Endothelial cell (in vitro differentiated cells): ENCODE measurements around the gene EVPL. TPM values are rescaled to one million over a fixed set of nuclear protein-coding genes. Genes with fewer than 3 reads are reported as not detected.

Experiments used
- DNase-seq: peaks from one replicate; pipeline ENCODE4 v3.0.0; 2021; ENCODE audit warnings: low spot score
- H3K27ac Mint-ChIP-seq: one replicate; pipeline ENCODE4 v1.8.0; 2021; ENCODE audit warnings: mixed read lengths, inconsistent platforms; ENCODE audit not compliant: unreplicated experiment
- H3K27me3 Mint-ChIP-seq: one replicate; pipeline ENCODE4 v1.8.0; 2021; ENCODE audit warnings: mild to moderate bottlenecking, moderate library complexity, mixed read lengths, inconsistent platforms; ENCODE audit not compliant: unreplicated experiment
- H3K36me3 Mint-ChIP-seq: one replicate; pipeline ENCODE4 v1.8.0; 2021; ENCODE audit warnings: mild to moderate bottlenecking, low read depth, mixed read lengths, inconsistent platforms; ENCODE audit not compliant: unreplicated experiment
- H3K4me1 Mint-ChIP-seq: one replicate; pipeline ENCODE4 v1.8.0; 2021; ENCODE audit warnings: mild to moderate bottlenecking, mixed read lengths, inconsistent platforms; ENCODE audit not compliant: unreplicated experiment
- H3K4me3 Mint-ChIP-seq: one replicate; pipeline ENCODE4 v1.8.0; 2021; ENCODE audit warnings: mild to moderate bottlenecking, mixed read lengths, inconsistent platforms; ENCODE audit not compliant: unreplicated experiment
- H3K9me3 Mint-ChIP-seq: one replicate; pipeline ENCODE4 v1.8.0; 2021; ENCODE audit warnings: mixed read lengths, inconsistent platforms; ENCODE audit not compliant: unreplicated experiment
- total RNA-seq: library from RNA; stranded (reverse); fragmentation: NEBNext Ultra II Directional; extraction: Animal tissue kit (Norgen Biotek cat#: 25700); gene quantifications from one replicate; pipeline ENCODE4 v1.2.1, GENCODE V29; 2021; ENCODE audit not compliant: unreplicated experiment
- TF ChIP-seq, protein P1 (sequence below): fragments of 200-600 bp; sonication (generic); IDR thresholded peaks from one replicate; pipeline ENCODE4 v1.5.0; 2021; ENCODE audit warnings: antibody characterized with exemption; ENCODE audit not compliant: unreplicated experiment

Gene EVPL
- total RNA-seq, 1 donor from 2014 or later: not detected

DNA sequence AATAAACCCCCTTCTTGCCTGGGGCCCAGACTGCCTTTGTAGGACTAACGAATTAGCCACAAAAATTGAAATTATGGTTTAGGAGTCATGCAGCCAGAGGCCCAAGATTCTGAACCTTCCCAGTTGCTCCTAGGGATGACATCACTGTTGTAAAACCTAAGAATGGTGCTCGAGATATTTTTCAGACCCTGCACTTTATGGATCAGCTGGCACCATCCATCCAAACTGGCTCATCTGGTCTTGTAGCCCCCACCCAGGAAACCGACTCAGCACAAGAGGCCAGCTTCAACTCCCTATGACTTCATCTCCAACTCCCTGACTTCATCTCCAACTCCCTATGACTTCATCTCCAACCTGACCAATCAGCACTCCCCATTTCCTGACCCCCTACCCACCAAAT is 10.9 kb upstream of the EVPL start:
- H3K4me1 Mint-ChIP-seq: peaks cover 4% of the 10 kb centered on the region
- peaks cover 30% of the 10 kb centered on the region for H3K36me3 Mint-ChIP-seq
- H3K27ac Mint-ChIP-seq: no peak overlapping the region

DNA sequence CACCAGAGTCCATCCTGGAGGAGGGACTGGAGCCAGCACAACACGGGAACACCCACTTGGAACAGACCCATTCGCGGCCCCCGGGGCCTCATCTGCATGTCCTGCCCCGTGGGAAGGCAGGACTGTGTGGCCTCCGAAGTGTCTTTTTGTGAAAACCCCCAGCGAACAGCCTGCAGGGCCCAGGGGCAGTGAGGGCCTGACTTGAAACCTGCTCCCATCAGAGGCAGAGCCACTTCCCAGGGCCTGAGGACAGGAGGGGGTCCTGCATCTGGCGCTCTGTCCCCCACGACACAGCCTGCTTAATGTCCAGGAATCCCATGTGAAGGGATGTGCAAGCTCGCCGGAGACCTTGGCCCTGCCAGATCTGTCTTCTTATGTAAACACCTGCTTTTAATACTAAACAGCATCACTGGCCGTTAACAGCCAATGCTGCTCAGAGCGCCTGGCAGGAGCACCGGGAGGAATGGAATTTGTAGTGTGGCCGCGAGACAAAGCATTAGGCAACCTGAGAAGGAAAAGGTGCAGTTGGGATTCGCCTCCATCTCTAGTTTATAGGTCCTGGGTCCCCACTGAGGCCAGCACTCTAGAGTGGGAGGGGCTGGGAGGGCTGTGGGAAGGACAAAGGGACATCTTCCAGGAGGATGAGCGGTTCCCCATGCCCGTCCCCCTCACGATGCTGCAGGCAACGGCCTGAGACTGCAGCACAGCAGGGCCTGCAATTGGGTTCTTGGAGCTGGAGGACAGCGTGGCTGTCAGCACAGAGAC is 9.6 kb upstream of the EVPL start:
- DNase-seq: no peak
- H3K4me3 Mint-ChIP-seq: no peak overlapping the region
- H3K27ac Mint-ChIP-seq: no peak overlapping the region

More for the DNA sequence above, 10.9 kb upstream of the EVPL start:
- Mint-ChIP-seq H3K9me3 (no peaks in the 10 kb centered on the region), H3K4me3 (no peak overlapping the region), H3K27me3 (peaks cover 6% of the 10 kb centered on the region)
- DNase-seq: no peak
- TF ChIP-seq, protein P1, sequence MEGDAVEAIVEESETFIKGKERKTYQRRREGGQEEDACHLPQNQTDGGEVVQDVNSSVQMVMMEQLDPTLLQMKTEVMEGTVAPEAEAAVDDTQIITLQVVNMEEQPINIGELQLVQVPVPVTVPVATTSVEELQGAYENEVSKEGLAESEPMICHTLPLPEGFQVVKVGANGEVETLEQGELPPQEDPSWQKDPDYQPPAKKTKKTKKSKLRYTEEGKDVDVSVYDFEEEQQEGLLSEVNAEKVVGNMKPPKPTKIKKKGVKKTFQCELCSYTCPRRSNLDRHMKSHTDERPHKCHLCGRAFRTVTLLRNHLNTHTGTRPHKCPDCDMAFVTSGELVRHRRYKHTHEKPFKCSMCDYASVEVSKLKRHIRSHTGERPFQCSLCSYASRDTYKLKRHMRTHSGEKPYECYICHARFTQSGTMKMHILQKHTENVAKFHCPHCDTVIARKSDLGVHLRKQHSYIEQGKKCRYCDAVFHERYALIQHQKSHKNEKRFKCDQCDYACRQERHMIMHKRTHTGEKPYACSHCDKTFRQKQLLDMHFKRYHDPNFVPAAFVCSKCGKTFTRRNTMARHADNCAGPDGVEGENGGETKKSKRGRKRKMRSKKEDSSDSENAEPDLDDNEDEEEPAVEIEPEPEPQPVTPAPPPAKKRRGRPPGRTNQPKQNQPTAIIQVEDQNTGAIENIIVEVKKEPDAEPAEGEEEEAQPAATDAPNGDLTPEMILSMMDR: no peak

DNA sequence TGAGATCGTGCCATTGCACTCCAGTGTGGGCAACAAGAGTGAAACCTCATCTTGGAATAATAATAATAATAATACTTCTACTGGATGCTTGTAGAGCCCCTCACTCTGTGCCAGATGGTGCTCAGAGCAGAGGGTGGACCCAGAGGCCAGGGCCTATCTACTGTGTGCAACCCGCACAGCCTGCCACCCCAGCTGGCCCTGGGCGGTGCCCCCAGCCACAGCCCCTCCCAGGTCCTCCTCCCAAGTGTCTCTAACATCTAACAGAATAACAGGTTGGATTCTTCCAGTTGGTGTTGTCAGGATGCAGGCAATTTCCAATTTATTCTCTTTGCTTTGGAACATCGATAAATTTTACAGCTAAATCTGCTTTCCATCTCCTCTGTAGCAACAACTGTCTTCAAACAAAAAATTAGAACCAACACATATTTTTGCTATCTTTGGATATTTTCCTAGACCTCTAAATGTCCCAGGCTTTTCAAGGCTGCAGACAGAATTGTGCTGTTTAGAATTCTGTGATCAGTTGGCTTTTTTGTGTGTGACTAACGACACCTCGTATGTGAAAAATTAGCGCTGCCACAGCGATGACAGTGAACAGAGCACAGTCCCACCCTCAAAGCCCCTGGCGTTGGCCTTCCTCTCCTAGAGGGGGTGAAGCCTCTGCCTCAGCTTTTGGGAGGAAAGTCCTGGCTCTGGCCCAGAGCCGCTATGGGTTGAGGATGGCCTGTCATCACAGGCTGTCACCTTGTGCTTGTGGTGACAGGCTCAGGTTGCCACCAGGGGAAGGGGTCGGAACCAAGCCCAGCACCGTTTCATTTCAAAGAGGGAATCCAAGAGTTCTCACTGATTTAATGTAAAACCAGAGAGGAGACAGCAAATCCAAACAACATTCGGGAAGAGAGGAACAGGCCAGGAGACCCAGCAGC is 7.6 kb upstream of the EVPL start:
- Mint-ChIP-seq H3K27ac (no peak overlapping the region), H3K36me3 (peaks cover 17% of the 10 kb centered on the region), H3K27me3 (peaks cover 4% of the 10 kb centered on the region), H3K9me3 (no peaks in the 10 kb centered on the region), H3K4me1 (peaks cover 6% of the 10 kb centered on the region), H3K4me3 (no peak overlapping the region)
- DNase-seq: no peak
- TF ChIP-seq, protein P1: no peak

More for the DNA sequence above, 9.6 kb upstream of the EVPL start:
- H3K27me3 Mint-ChIP-seq: peaks cover 6% of the 10 kb centered on the region
- TF ChIP-seq, protein P1: no peak
- H3K9me3 Mint-ChIP-seq: no peaks in the 10 kb centered on the region
- H3K36me3 Mint-ChIP-seq: peaks cover 32% of the 10 kb centered on the region
- H3K4me1 Mint-ChIP-seq: peaks cover 4% of the 10 kb centered on the region

DNA sequence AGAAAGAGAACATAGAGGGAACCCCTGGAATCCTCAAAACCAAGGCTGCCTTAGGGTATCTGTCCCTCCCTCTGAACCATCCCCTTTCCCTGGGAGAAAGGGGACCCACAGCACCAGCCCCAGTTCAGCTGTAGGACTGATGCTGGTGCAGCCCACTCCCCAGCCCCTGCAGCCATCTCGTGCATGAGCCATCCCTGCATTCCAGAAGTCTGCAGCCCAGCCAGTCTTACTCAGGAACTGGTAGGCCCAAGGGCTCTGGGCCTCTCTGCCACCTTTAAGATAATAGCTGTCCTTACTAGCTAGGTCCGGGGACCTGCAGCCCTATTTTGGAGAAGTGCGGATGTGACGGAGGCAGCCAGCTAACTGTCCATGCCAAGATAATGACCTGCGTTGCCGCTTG is 6.0 kb upstream of the EVPL start:
- Mint-ChIP-seq H3K4me1 (peaks cover 12% of the 10 kb centered on the region), H3K27ac (no peak overlapping the region), H3K27me3 (peaks cover 4% of the 10 kb centered on the region), H3K4me3 (no peak overlapping the region), H3K36me3 (peaks cover 3% of the 10 kb centered on the region), H3K9me3 (no peaks in the 10 kb centered on the region)
- no peak for DNase-seq
- TF ChIP-seq, protein P1: no peak

DNA sequence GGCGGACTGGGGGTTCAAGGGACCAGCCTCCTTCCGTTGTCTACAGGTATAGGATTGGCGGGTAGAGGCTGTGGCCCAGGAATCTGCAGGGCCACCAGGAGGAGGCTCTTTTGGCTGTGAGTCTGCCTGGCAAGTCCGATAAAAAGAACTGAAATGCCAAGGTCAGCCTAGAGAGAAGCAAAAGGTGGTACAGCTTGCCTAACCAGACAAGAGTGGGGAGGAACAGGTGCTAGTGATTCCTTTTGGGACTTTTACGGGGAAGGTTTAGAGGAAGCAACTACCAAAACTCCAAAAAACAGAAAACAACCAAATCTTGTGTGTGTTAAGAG is 5.6 kb upstream of the EVPL start:
- no peak overlapping the region for H3K4me3 Mint-ChIP-seq
- no peak overlapping the region for H3K27ac Mint-ChIP-seq
- H3K4me1 Mint-ChIP-seq: peaks cover 12% of the 10 kb centered on the region
- peaks cover 3% of the 10 kb centered on the region for H3K36me3 Mint-ChIP-seq
- no peak for DNase-seq
- peaks cover 4% of the 10 kb centered on the region for H3K27me3 Mint-ChIP-seq
- H3K9me3 Mint-ChIP-seq: no peaks in the 10 kb centered on the region
- TF ChIP-seq, protein P1: no peak
